ENCODE results near the gene FAM107B. TPM values are rescaled to one million over a fixed set of nuclear protein-coding genes. Genes with fewer than 3 reads are reported as not detected.

The FAM107B gene
- total and polyA plus RNA-seq, 2 donors (not counting 3 experiments of a cell fraction or from before 2014, with no cell fraction given), result 39.2 to 176 TPM

DNA sequence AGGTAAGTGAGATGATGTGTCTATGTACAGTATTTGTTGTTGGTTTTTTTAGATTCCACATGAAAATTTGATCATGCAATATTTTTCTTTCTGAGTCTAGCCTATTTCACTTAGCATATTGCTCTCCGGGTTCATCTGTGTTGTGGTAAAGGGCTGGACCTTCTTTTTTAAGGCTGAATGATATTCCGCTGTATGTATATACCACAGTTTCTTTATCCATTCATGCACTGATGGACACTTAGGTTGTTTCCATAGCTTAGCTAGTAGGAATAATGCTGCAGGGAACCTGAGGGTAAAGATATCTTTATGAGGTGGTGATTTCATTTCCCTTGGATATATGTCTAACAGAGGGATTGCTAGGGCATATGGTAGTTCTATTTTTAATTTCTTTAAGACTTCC lies 80.8 kb downstream of the FAM107B start:
- H3K27me3 ChIP-seq (ENCODE audit: control insufficient read depth in 2 of 2, insufficient read depth in 2 of 2, low read length in 2 of 2), result no peaks in the 10 kb centered on the region

More for the DNA sequence above, 80.8 kb downstream of the FAM107B start:
- Histone ChIP-seq H3K79me2 (ENCODE audit: control insufficient read depth, insufficient read depth, low read length) (no peaks in the 10 kb centered on the region), H2AFZ (ENCODE audit: low read depth, low read length) (no peak overlapping the region), H3K4me2 (ENCODE audit: insufficient read depth, low read length) (no peak overlapping the region), H3K27ac (ENCODE audit: insufficient read depth, low read depth, low read length) (no peak overlapping the region), H3K4me3 (replicated peaks in 1 of 3; ENCODE audit: insufficient read depth in 1 of 3, low read depth in 1 of 3, low read length in 3 of 3) (no peak overlapping the region), H3K36me3 (ENCODE audit: control insufficient read depth in 2 of 2, extremely low read depth in 1 of 2, insufficient read depth in 2 of 2, low read length in 2 of 2) (no peaks in the 10 kb centered on the region), H3K9ac (replicated peaks; ENCODE audit: extremely low read depth, insufficient read depth, low read length) (no peak overlapping the region), H3K9me1 (replicated peaks; ENCODE audit: control insufficient read depth, extremely low read depth, insufficient read depth, low read length) (no peaks in the 10 kb centered on the region), H4K20me1 (replicated peaks; ENCODE audit: control insufficient read depth, extremely low read depth, insufficient read depth, low read length) (no peaks in the 10 kb centered on the region), H3K9me3 (replicated peaks; ENCODE audit: control insufficient read depth, insufficient read depth, low read length) (no peaks in the 10 kb centered on the region), H3K4me1 (ENCODE audit: control insufficient read depth, extremely low read depth, insufficient read depth, low read length) (no peaks in the 10 kb centered on the region)
- ChIA-PET CTCF (no interaction called here), POLR2A (no interaction called here)
- no peak for FAIRE-seq
- BruUV-seq (replicated peaks), result no TSS peak
- TF ChIP-seq POLR2A (IDR thresholded peaks at IDR 0.05; ENCODE audit: low read depth, low read length), result no peak
- TF ChIP-seq GATA2 (IDR thresholded peaks at IDR 0.05; ENCODE audit: insufficient read depth, insufficient read length, low read depth, low read length), result no peak
- TF ChIP-seq FOS (IDR thresholded peaks at IDR 0.05; ENCODE audit: borderline replicate concordance, insufficient read depth, low read length), result no peak
- no peak for TF ChIP-seq POLR2AphosphoS5 (IDR thresholded peaks at IDR 0.05; ENCODE audit: insufficient read depth, low read depth, low read length)
- TF ChIP-seq, protein P1, sequence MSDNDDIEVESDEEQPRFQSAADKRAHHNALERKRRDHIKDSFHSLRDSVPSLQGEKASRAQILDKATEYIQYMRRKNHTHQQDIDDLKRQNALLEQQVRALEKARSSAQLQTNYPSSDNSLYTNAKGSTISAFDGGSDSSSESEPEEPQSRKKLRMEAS (IDR thresholded peaks at IDR 0.05; ENCODE audit: insufficient read depth, insufficient read length), result no peak
- TF ChIP-seq, protein P2, sequence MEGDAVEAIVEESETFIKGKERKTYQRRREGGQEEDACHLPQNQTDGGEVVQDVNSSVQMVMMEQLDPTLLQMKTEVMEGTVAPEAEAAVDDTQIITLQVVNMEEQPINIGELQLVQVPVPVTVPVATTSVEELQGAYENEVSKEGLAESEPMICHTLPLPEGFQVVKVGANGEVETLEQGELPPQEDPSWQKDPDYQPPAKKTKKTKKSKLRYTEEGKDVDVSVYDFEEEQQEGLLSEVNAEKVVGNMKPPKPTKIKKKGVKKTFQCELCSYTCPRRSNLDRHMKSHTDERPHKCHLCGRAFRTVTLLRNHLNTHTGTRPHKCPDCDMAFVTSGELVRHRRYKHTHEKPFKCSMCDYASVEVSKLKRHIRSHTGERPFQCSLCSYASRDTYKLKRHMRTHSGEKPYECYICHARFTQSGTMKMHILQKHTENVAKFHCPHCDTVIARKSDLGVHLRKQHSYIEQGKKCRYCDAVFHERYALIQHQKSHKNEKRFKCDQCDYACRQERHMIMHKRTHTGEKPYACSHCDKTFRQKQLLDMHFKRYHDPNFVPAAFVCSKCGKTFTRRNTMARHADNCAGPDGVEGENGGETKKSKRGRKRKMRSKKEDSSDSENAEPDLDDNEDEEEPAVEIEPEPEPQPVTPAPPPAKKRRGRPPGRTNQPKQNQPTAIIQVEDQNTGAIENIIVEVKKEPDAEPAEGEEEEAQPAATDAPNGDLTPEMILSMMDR (IDR thresholded peaks at IDR 0.05; ENCODE audit: extremely low read depth in 1 of 2, insufficient read depth in 1 of 2, low read depth in 1 of 2, low read length in 2 of 2), result no peak
- TF ChIP-seq MYC (IDR thresholded peaks at IDR 0.05; ENCODE audit: low read depth, low read length), result no peak
- TF ChIP-seq JUN (IDR thresholded peaks at IDR 0.05; ENCODE audit: borderline replicate concordance, insufficient read depth, insufficient read length, low read depth), result no peak
- TF ChIP-seq EZH2 (IDR thresholded peaks at IDR 0.05; ENCODE audit: borderline replicate concordance, low read depth, low read length, severe bottlenecking), result no peak
- DNase-seq (ENCODE audit: low read depth, low spot score), result no peak
- dilution Hi-C loops (cut with MboI; ENCODE audit: extremely low pct_ligation_motif_present, low sequenced_read_pairs), result no loop called here
- intact Hi-C loops (cut with micrococcal nuclease), result no loop called here

Measured in endothelial cell of umbilical vein (primary cell).